ENCODE results near the gene GSN.

GSN gene

DNA sequence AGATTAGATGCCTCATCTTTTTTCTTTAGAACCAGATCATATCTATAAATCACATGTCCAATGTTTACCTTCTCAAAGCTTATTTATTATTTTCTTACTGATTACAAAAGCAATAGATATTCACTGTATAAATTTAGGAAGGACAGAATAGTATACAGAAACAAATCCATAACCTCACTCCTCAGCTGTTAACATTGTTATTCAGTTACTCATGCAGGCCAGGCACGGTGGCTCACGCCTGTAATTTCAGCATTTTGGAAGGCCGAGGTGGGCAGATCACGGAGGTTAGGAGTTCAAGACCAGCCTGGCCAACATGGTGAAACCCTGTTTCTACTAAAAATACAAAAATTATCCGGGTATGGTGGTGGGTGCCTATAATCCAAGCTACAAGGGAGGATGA is 86.8 kb downstream of the GSN start:
- H3K9me3 ChIP-seq (ENCODE audit: control insufficient read depth, insufficient read depth, low read length): no peaks in the 10 kb centered on the region
- H3K36me3 ChIP-seq (ENCODE audit: insufficient read depth, low read length): no peaks in the 10 kb centered on the region
- H3K4me1 ChIP-seq (ENCODE audit: insufficient read depth, low read length): 0 out of 2 replicates have a peak, but pooled peaks cover 2% of the 10 kb centered on the region
- no peak overlapping the region for H3K9ac ChIP-seq (ENCODE audit: low read depth, low read length)

DNA sequence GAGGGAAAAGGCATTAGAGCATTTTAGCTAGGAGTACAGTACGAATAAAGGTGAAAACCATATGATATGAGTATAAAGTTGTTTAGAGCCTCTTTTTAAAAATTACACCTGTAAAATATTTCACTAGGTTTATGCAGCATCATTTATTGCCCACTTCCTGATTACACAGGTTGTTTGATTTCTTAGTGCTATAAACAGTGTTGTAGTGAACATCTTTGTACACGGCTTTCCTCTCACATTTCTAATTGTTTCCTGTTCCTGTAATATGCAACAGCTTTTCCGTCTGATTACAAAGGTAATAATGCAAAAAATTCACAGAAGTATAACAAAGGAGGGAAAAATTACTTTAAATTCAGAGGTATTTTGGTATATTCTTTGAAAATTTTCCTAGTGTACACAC is 89.0 kb downstream of the GSN start:
- Histone ChIP-seq H3K36me3 (ENCODE audit: insufficient read depth, low read length) (no peaks in the 10 kb centered on the region), H3K9ac (ENCODE audit: low read depth, low read length) (no peak overlapping the region), H3K9me3 (ENCODE audit: control insufficient read depth, insufficient read depth, low read length) (no peaks in the 10 kb centered on the region), H3K4me1 (ENCODE audit: insufficient read depth, low read length) (0 out of 2 replicates have a peak, but pooled peaks cover 2% of the 10 kb centered on the region)

GRCh38 chr9:121358751-121359150 is 90.8 kb downstream of the GSN start:
- Histone ChIP-seq H3K9ac (ENCODE audit: low read depth, low read length) (no peak overlapping the region), H3K9me3 (ENCODE audit: control insufficient read depth, insufficient read depth, low read length) (no peaks in the 10 kb centered on the region), H3K4me1 (ENCODE audit: insufficient read depth, low read length) (0 out of 2 replicates have a peak, but pooled peaks cover under 1% of the 10 kb centered on the region), H3K36me3 (ENCODE audit: insufficient read depth, low read length) (no peaks in the 10 kb centered on the region)

GRCh38 chr9:121359351-121360294 is 91.7 kb downstream of the GSN start:
- Histone ChIP-seq H3K4me1 (ENCODE audit: insufficient read depth, low read length) (no peaks in the 10 kb centered on the region), H3K36me3 (ENCODE audit: insufficient read depth, low read length) (no peaks in the 10 kb centered on the region), H3K9me3 (ENCODE audit: control insufficient read depth, insufficient read depth, low read length) (no peaks in the 10 kb centered on the region), H3K9ac (ENCODE audit: low read depth, low read length) (no peak overlapping the region)

DNA sequence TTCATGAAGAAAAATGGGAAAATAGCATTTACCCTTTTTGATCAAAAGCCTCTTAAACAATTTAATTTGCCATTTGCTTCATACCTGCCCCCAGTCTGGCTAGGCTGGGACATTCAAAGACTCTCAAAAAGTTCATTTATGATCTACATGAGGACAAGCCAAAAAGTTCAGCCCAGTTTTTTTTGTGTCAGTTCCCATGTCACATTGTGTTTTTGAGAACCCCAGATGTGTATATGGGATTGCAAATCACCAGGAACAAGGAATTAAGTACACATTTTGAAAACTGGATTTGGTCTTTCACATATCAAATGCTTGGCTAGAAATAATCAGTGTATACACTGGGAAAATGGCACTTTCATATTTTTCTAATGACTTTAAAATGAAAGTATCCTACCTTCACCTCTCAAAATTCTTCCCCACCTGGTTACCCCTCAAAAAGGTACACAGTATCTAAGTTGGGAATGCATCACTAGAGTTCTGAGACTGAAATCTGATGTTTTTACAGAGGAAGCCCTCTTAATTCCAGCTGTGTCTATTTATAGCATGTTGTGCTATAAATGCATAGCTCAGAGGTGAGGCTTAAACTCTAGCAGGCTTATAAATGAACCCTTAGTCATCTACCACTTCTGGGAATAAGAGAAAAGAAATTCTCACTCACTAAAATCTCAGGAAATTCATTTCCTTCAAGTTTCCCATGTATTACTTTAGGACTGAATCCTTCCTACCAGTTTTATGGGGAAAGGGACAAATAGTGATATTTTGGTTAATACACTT is 92.8 kb downstream of the GSN start:
- Histone ChIP-seq H3K9me3 (ENCODE audit: control insufficient read depth, insufficient read depth, low read length) (no peaks in the 10 kb centered on the region), H3K9ac (ENCODE audit: low read depth, low read length) (no peak overlapping the region), H3K36me3 (ENCODE audit: insufficient read depth, low read length) (no peaks in the 10 kb centered on the region), H3K4me1 (ENCODE audit: insufficient read depth, low read length) (no peaks in the 10 kb centered on the region)

DNA sequence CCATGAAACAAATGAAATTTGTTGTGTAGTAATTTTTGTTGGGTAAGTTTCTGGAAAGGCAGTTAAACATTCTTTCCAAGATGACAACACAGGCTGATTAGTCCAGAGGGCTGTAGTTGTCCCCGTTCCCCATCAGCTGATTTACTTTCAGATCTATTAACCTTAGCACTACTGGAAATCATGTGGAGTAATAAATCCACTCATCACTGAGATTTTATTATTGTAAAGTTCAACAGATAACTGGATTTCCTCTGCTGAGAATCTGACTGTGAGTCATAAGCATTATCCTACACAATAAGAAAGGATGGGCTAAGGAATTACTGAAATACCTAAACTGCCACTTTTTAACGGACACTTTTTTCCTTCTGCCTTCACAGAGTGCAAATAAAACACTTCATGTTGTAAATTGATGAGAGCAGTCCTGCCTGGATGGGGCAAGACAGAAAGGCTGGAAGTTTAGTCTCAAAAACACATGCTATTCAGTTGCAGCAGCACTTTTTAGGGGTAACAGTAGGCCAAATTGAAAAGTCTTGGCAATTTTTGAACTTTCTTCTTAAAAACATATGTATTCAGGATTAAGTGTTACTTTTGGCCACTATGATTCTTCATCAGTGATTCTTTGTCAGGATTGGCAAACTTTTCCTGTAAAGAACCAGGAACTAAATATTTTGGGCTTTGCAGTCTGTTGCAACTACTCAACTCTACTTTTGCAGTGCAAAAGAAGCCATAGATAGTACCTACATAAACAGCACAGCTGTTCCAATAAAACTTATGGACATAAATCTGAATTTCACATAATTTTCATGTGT is 95.1 kb downstream of the GSN start:
- no peaks in the 10 kb centered on the region for H3K9me3 ChIP-seq (ENCODE audit: control insufficient read depth, insufficient read depth, low read length)
- no peak overlapping the region for H3K9ac ChIP-seq (ENCODE audit: low read depth, low read length)
- H3K36me3 ChIP-seq (ENCODE audit: insufficient read depth, low read length): no peaks in the 10 kb centered on the region
- H3K4me1 ChIP-seq (ENCODE audit: insufficient read depth, low read length): peaks cover 3% of the 10 kb centered on the region; the same call in 1 of the 2 replicates

DNA sequence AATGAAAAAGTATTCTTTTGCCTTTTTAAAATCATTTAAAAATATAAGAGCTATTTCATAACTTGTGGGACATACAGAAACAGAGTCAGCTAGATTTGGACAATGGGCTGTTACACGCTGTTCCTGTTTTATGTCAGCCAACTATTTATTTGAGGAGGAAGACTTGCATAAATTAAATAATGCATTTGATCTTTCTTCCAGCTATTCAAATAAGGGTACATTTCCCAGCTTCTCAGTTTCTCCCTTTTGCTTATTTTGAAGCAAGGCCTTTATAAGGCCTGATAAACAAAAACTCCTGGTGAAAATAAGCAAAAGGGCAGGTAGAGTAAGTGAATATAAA is 95.6 kb downstream of the GSN start:
- no peaks in the 10 kb centered on the region for H3K9me3 ChIP-seq (ENCODE audit: control insufficient read depth, insufficient read depth, low read length)
- peaks cover 5% of the 10 kb centered on the region; the same call in 1 of the 2 replicates for H3K4me1 ChIP-seq (ENCODE audit: insufficient read depth, low read length)
- H3K9ac ChIP-seq (ENCODE audit: low read depth, low read length): no peak overlapping the region
- H3K36me3 ChIP-seq (ENCODE audit: insufficient read depth, low read length): no peaks in the 10 kb centered on the region

GRCh38 chr9:121364077-121364476 is 96.1 kb downstream of the GSN start:
- no peaks in the 10 kb centered on the region for H3K36me3 ChIP-seq (ENCODE audit: insufficient read depth, low read length)

DNA sequence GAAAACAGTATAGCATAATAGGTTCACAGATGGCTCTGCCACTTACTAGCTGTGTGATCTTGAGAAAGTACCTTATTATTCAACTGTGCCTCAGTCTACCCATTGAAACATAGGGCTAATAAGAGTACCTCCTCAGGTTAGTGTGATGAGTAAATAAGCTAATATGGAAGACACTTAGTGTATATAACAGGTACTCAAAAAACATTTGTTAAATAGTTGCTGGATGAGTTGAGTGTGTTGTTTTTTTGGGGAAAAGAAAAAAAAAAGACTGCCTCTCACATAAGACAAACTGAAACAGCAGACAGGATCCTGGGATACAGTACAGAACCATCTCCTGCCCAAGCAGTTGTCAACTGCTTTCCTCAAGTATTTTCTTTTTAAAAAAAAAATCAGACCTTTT is 96.9 kb downstream of the GSN start:
- no peaks in the 10 kb centered on the region for H3K9me3 ChIP-seq (ENCODE audit: control insufficient read depth, insufficient read depth, low read length)
- peaks cover 9% of the 10 kb centered on the region; the same call in 1 of the 2 replicates for H3K4me1 ChIP-seq (ENCODE audit: insufficient read depth, low read length)
- no peak overlapping the region for H3K9ac ChIP-seq (ENCODE audit: low read depth, low read length)
- H3K36me3 ChIP-seq (ENCODE audit: insufficient read depth, low read length): no peaks in the 10 kb centered on the region

More at GRCh38 chr9:121364077-121364476, 96.1 kb downstream of the GSN start:
- no peak overlapping the region for H3K9ac ChIP-seq (ENCODE audit: low read depth, low read length)
- H3K9me3 ChIP-seq (ENCODE audit: control insufficient read depth, insufficient read depth, low read length): no peaks in the 10 kb centered on the region
- H3K4me1 ChIP-seq (ENCODE audit: insufficient read depth, low read length): peaks cover 7% of the 10 kb centered on the region; the same call in 1 of the 2 replicates

DNA sequence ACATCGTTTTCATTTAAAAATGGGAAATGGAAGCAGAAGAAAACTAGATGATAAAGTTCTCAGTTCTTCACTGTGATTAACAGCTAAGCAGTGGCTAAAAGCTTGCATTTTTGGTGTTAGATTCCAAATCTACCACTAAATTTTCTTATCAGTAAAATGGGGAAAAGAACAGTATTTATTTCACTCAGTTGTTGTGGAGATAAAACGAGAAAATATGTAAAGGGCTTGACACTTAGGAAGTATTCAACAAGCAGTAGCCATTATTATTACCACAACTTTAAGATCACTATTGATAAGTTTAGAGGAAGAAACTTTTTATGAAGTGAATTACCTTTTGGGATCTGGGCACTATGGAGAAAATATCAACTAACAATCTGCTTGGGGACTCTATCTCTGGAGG is 97.6 kb downstream of the GSN start:
- Histone ChIP-seq H3K9ac (ENCODE audit: low read depth, low read length) (no peak overlapping the region), H3K9me3 (ENCODE audit: control insufficient read depth, insufficient read depth, low read length) (no peaks in the 10 kb centered on the region), H3K4me1 (ENCODE audit: insufficient read depth, low read length) (peaks cover 9% of the 10 kb centered on the region; the same call in 1 of the 2 replicates), H3K36me3 (ENCODE audit: insufficient read depth, low read length) (no peaks in the 10 kb centered on the region)

DNA sequence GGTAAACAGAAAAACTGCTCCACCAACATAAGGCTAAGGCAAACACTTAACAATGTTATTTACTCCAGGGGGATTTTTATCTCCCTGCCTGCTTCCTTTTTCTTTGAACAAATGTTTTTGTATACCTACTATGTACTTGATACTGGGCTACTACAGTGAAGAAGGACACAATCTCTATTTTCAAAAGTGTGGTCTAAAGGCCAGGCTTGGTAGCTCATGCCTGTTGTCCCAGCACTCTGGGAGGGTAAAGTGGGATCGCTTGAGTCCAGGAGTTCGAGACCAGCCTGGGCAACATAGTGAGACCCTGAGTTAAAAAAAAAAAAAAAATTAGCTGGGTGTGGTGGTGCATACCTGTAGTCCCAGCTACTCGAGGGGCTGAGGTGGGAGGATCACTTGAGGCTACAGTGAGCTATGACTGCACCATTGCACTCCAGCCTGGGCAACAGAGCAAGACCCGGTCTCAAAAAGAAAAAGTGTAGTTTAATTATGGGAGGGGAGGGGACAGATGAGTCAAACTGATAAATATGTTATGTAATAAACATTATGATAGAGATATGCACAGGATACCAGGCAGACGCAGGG is 98.7 kb downstream of the GSN start:
- H3K4me1 ChIP-seq (ENCODE audit: insufficient read depth, low read length): peaks cover 9% of the 10 kb centered on the region; the same call in 1 of the 2 replicates

GRCh38 chr9:121367306-121368137 is 99.6 kb downstream of the GSN start:
- Histone ChIP-seq H3K9me3 (ENCODE audit: control insufficient read depth, insufficient read depth, low read length) (no peaks in the 10 kb centered on the region), H3K36me3 (ENCODE audit: insufficient read depth, low read length) (no peaks in the 10 kb centered on the region), H3K9ac (ENCODE audit: low read depth, low read length) (no peak overlapping the region), H3K4me1 (ENCODE audit: insufficient read depth, low read length) (peaks cover 9% of the 10 kb centered on the region; the same call in 1 of the 2 replicates)

More for the DNA sequence above, 98.7 kb downstream of the GSN start:
- Histone ChIP-seq H3K9me3 (ENCODE audit: control insufficient read depth, insufficient read depth, low read length) (no peaks in the 10 kb centered on the region), H3K36me3 (ENCODE audit: insufficient read depth, low read length) (no peaks in the 10 kb centered on the region), H3K9ac (ENCODE audit: low read depth, low read length) (no peak overlapping the region)

- Histone ChIP-seq H3K36me3 (ENCODE audit: insufficient read depth, low read length) (no peaks in the 10 kb centered on the region), H3K9ac (ENCODE audit: low read depth, low read length) (no peak overlapping the region), H3K9me3 (ENCODE audit: control insufficient read depth, insufficient read depth, low read length) (no peaks in the 10 kb centered on the region), H3K4me1 (ENCODE audit: insufficient read depth, low read length) (peaks cover 9% of the 10 kb centered on the region; the same call in 1 of the 2 replicates)
Observed at GRCh38 chr9:121368138-121368522, 100.2 kb downstream of the GSN start.
